GM12878 (cell line): ENCODE measurements around the gene LSM2. TPM values are rescaled to one million over a fixed set of nuclear protein-coding genes. Genes with fewer than 3 reads are reported as not detected.

ENCODE experiments used
- ATF7 ChIP-seq: fragments of 450-650 bp; IDR thresholded peaks from 2 replicates; pipeline ENCODE4 v1.6.1; 2016; ENCODE audit warnings: low read depth, mild to moderate bottlenecking
- BMI1 ChIP-seq: fragments of 450-650 bp; IDR thresholded peaks from 2 replicates; pipeline ENCODE4 v1.6.1; 2016; ENCODE audit warnings: mild to moderate bottlenecking, moderate library complexity, borderline replicate concordance
- CHD1 ChIP-seq: IDR thresholded peaks from 2 replicates; pipeline ENCODE4 v1.6.1; 2012; ENCODE audit warnings: low read depth, low read length, improper control_type of control experiment
- FOXK2 ChIP-seq: fragments of 450-650 bp; IDR thresholded peaks from 2 replicates; pipeline ENCODE4 v1.6.1; 2017; ENCODE audit warnings: mild to moderate bottlenecking, moderate library complexity
- GABPA ChIP-seq: IDR thresholded peaks from 2 replicates; pipeline ENCODE4 v1.6.1; 2014; ENCODE audit warnings: antibody characterized with exemption, low read depth, mild to moderate bottlenecking, inconsistent platforms
- IKZF1 ChIP-seq: fragments of 450-650 bp; conservative IDR thresholded peaks from 2 replicates; pipeline ENCODE4 v1.6.1; 2017; ENCODE audit warnings: antibody characterized with exemption, mild to moderate bottlenecking
- KLF5 ChIP-seq: fragments of 450-650 bp; IDR thresholded peaks from 2 replicates; pipeline ENCODE4 v1.6.1; 2014; ENCODE audit warnings: mild to moderate bottlenecking; ENCODE audit not compliant: partially characterized antibody
- LARP7 ChIP-seq: fragments of 450-650 bp; IDR thresholded peaks from 2 replicates; pipeline ENCODE4 v1.6.1; 2017; ENCODE audit warnings: mild to moderate bottlenecking
- MTA3 ChIP-seq: IDR thresholded peaks from 2 replicates; pipeline ENCODE4 v1.6.1; 2012; ENCODE audit warnings: low read length, inconsistent platforms, borderline replicate concordance
- NKRF ChIP-seq: fragments of 450-650 bp; conservative IDR thresholded peaks from 2 replicates; pipeline ENCODE4 v1.6.1; 2017; ENCODE audit warnings: mild to moderate bottlenecking, moderate library complexity
- NR2C2 ChIP-seq: IDR thresholded peaks from 2 replicates; pipeline ENCODE4 v1.6.1; 2011; ENCODE audit warnings: borderline replicate concordance, low read depth; ENCODE audit not compliant: control insufficient read depth, insufficient read length
- PAX8 ChIP-seq: fragments of 450-650 bp; IDR thresholded peaks from 2 replicates; pipeline ENCODE4 v1.6.1; 2017; ENCODE audit warnings: mild to moderate bottlenecking, moderate library complexity
- RAD51 ChIP-seq: fragments of 450-650 bp; IDR thresholded peaks from 2 replicates; pipeline ENCODE4 v1.6.1; 2016; ENCODE audit warnings: moderate library complexity, mild to moderate bottlenecking, inconsistent platforms
- SMAD1 ChIP-seq: fragments of 450-650 bp; IDR thresholded peaks from 2 replicates; pipeline ENCODE4 v1.6.1; 2018; ENCODE audit warnings: mild to moderate bottlenecking, low read depth; ENCODE audit not compliant: partially characterized antibody
- SUZ12 ChIP-seq: fragments of 200-600 bp; sonication (generic); IDR thresholded peaks from one replicate; pipeline ENCODE4 v1.6.1; 2018; ENCODE audit warnings: antibody characterized with exemption, mild to moderate bottlenecking; ENCODE audit not compliant: unreplicated experiment
- TCF12 ChIP-seq: IDR thresholded peaks from 2 replicates; pipeline ENCODE4 v1.6.1; 2011; ENCODE audit warnings: low read depth, mild to moderate bottlenecking, low read length
- USF2 ChIP-seq: IDR thresholded peaks from 2 replicates; pipeline ENCODE4 v1.6.1; 2011; ENCODE audit warnings: low read depth, low read length, improper control_type of control experiment, borderline replicate concordance
- YY1 ChIP-seq: IDR thresholded peaks from 2 replicates; pipeline ENCODE4 v1.6.1; 2011; ENCODE audit warnings: low read depth, mild to moderate bottlenecking, low read length
- ZNF207 ChIP-seq: fragments of 450-650 bp; IDR thresholded peaks from 2 replicates; pipeline ENCODE4 v1.6.1; 2014; ENCODE audit warnings: antibody characterized with exemption, mild to moderate bottlenecking, borderline replicate concordance
- ZNF274 ChIP-seq: IDR thresholded peaks from one replicate; pipeline ENCODE4 v1.8.0; 2011; ENCODE audit not compliant: insufficient read length, insufficient read depth
- polyA plus RNA-seq, 11 experiments: library from polyadenylated mRNA; depleted of rRNA in 4 of 11; unstranded in 6 of 11; stranded (reverse) in 5 of 11; fragments of >200 nt; fragmentation: Nextera tagmentation in 4 of 11; fragmentation: Illumina TruSeq in 1 of 11; extraction: Ambion mirVana in 4 of 11; extraction: Trizol in 1 of 11; gene quantifications; 1 replicate in 1 of 11; 2 replicates in 10 of 11; pipeline versions ENCODE4 v1.2.1 to v1.2.3, GENCODE V29; 2011 to 2016; ENCODE audit warnings: inconsistent platforms in 2 of 11, missing spikeins in 2 of 11, low read depth in 1 of 11
- total RNA-seq, 4 experiments: library from RNA; depleted of rRNA in 3 of 4; stranded (reverse); fragments of >200 nt in 3 of 4; fragmentation: Illumina TruSeq in 1 of 4; extraction: Trizol in 1 of 4; gene quantifications; 2 replicates each; pipeline versions ENCODE4 v1.2.1 to v1.2.3, GENCODE V29; 2013 to 2021

LSM2 gene
- total and polyA plus RNA-seq, 10 of the 15 experiments (the other 5 are each of a cell fraction or from before 2014, with no cell fraction given) = 99.1 to 276 (median 153) TPM

- TF ChIP-seq PAX8 (no peak), ATF7 (peak; percentile 47), RAD51 (no peak), SMAD1 (no peak), USF2 (no peak), ZNF207 (peak; percentile 45; the same call in 1 of the 2 replicates), NKRF (peak; percentile 96), MTA3 (no peak), KLF5 (peak; percentile 54), SUZ12 (no peak), ZNF274 (no peak), NR2C2 (no peak), FOXK2 (no peak), TCF12 (peak; percentile 65; the same call in 1 of the 2 replicates), GABPA (no peak), LARP7 (0 out of 2 replicates have a peak, but pooled peaks have one; percentile 52), BMI1 (no peak), CHD1 (no peak; the same call in 1 of the 2 replicates), YY1 (peak; percentile 98), IKZF1 (peak; percentile 84)
- TF ChIP-seq, all 136 proteins: peak for 60
Observed at GRCh38 chr6:31834367-31835250, 27.8 kb upstream of the LSM2 start (continued).
